Gastrocnemius medialis (tissue), 4 donors: ENCODE measurements around the gene DNAH2.

Experiments used
- POLR2A ChIP-seq, 2 donors: fragments of 450-650 bp; IDR thresholded peaks; one replicate each; pipeline ENCODE4 v1.6.1; 2017; ENCODE audit warnings: antibody characterized with exemption in 2 of 2, mild to moderate bottlenecking in 2 of 2, moderate library complexity in 2 of 2
- TF ChIP-seq, protein P1 (sequence below), 5 experiments: fragments of 450-650 bp in 3 of 5; fragments of 200-600 bp in 2 of 5; sonication (generic) in 2 of 5; IDR thresholded peaks in 4 of 5; conservative IDR thresholded peaks in 1 of 5; 1 replicate in 4 of 5; 2 replicates in 1 of 5; pipeline ENCODE4 v1.5.1; 2016 to 2019; ENCODE audit warnings: antibody characterized with exemption in 5 of 5, mild to moderate bottlenecking in 3 of 5, moderate library complexity in 3 of 5

DNA sequence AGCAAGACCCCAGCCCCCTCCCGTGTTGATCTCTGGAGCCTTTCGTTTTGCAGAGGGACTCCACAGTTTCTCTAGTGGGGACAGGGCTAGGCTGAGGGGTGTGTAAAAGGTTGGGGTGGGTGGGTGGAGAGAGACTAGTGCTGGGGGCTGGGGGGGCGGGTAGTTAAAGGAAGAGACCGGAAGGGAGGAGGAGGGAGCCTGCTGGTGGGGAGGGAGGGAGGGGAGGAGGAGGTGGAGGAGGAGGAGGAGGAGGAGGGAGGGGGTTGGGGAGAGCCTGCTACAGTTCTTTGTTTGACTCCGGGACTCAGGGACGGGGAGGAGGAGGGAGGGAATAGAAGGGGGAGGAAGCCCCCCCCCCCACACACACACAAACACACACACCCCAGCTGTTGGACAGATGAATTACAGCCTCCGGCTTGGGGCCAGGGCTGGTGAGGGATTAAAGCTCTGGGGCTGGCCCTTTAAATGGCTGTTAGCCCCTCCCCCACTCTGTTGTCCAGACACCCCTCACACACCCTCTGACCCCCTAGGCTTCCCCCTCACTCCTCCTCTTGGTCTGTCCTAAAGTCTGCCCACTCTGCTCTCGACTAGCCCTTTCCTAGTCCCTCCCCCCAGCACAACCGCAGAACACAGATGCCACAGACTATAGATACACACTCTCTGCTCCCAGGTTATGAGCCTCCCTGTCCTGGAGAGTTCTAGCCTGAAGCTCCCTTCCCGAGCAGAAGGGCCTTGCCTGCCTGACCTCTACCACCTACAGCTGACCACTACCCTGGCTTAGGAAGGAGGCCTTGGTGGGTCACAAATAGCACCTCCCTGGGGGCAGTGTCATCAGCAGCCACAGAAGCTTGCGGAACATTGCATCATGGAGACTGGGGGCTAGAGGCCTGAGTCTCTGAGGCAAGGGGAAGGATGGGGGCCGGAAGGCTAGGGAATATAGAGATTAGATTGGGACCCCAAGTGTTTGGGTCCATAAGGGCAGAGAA, 120.8 kb downstream of the DNAH2 start:
- TF ChIP-seq, protein P1, sequence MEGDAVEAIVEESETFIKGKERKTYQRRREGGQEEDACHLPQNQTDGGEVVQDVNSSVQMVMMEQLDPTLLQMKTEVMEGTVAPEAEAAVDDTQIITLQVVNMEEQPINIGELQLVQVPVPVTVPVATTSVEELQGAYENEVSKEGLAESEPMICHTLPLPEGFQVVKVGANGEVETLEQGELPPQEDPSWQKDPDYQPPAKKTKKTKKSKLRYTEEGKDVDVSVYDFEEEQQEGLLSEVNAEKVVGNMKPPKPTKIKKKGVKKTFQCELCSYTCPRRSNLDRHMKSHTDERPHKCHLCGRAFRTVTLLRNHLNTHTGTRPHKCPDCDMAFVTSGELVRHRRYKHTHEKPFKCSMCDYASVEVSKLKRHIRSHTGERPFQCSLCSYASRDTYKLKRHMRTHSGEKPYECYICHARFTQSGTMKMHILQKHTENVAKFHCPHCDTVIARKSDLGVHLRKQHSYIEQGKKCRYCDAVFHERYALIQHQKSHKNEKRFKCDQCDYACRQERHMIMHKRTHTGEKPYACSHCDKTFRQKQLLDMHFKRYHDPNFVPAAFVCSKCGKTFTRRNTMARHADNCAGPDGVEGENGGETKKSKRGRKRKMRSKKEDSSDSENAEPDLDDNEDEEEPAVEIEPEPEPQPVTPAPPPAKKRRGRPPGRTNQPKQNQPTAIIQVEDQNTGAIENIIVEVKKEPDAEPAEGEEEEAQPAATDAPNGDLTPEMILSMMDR (IDR thresholded peaks at IDR 0.05 in 4 of 5, conservative IDR thresholded peaks at IDR 0.05 in 1 of 5): no peak
- TF ChIP-seq POLR2A (IDR thresholded peaks at IDR 0.05): no peak
